Ishikawa (cell line): ENCODE data around the gene PRKD2.

ENCODE experiments used
- CEBPB ChIP-seq: IDR thresholded peaks from 2 replicates; pipeline ENCODE4 v1.6.1; 2012
- CREB1 ChIP-seq: IDR thresholded peaks from 2 replicates; pipeline ENCODE4 v1.6.1; 2012; ENCODE audit warnings: low read depth
- EGR1 ChIP-seq: IDR thresholded peaks from 2 replicates; pipeline ENCODE4 v1.6.1; 2012
- EP300 ChIP-seq: IDR thresholded peaks from 2 replicates; pipeline ENCODE4 v1.6.1; 2012; ENCODE audit warnings: borderline replicate concordance
- FOXM1 ChIP-seq: IDR thresholded peaks from 2 replicates; pipeline ENCODE4 v1.6.1; 2012; ENCODE audit warnings: low read depth, borderline replicate concordance
- NFIC ChIP-seq: IDR thresholded peaks from 2 replicates; pipeline ENCODE4 v1.6.1; 2012
- RAD21 ChIP-seq: IDR thresholded peaks from 2 replicates; pipeline ENCODE4 v1.6.1; 2012; ENCODE audit warnings: low read depth
- TAF1 ChIP-seq: IDR thresholded peaks from 2 replicates; pipeline ENCODE4 v1.6.1; 2012; ENCODE audit warnings: low read depth, mild to moderate bottlenecking
- TCF12 ChIP-seq: IDR thresholded peaks from 2 replicates; pipeline ENCODE4 v1.6.1; 2012; ENCODE audit warnings: low read depth
- TEAD4 ChIP-seq: IDR thresholded peaks from 2 replicates; pipeline ENCODE4 v1.6.1; 2012
- YY1 ChIP-seq: IDR thresholded peaks from 2 replicates; pipeline ENCODE4 v1.6.1; 2012; ENCODE audit warnings: low read depth
- ZBTB7A ChIP-seq: IDR thresholded peaks from 2 replicates; pipeline ENCODE4 v1.6.1; 2012; ENCODE audit warnings: low read depth
- TF ChIP-seq, protein P1 (sequence below): IDR thresholded peaks from 2 replicates; pipeline ENCODE4 v1.6.1; 2012
- TF ChIP-seq, protein P2 (sequence below): IDR thresholded peaks from 2 replicates; pipeline ENCODE4 v1.6.1; 2012
- TF ChIP-seq, protein P3 (sequence below): IDR thresholded peaks from 2 replicates; pipeline ENCODE4 v1.6.1; 2012; ENCODE audit warnings: low read depth, mild to moderate bottlenecking

The PRKD2 gene

DNA sequence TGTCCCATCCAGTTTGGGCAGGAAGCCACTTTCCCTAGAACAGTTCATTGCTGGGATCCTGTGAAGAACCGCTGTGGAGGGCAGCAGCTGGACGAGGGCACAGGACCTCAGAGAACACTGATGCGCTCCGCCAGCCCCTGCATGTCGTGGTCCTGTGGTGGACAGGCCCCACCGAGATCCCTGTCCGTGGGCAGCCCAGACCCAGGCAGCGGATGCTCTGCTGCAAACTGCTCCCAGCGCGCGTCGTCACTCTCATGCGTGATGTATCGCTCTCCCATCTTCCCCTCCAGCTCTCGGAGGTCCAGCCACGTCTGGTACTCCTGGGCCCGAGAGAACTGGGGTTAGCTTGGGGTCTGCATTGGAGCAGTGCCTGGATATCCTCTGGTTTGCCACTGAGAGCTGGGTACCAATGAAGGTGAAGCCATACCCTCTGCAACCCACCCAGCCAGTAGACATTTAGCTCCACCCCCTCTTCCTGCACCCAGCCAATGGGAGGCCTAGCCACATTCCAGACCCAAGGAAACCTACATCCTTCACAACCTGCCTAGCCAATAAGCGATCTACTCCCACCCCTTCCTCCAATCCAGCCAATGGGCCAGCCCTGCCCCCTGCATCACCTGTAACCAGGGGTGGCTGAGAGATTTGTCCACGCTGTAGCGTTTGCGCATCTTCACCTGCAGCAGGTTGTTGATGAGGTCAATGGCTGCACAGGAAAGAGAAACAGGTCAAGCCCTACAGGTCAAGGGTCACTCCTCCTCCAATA, 42.3 kb downstream of the PRKD2 start:
- TF ChIP-seq ZBTB7A, result no peak
- TF ChIP-seq CREB1, result peak; percentile 93

DNA sequence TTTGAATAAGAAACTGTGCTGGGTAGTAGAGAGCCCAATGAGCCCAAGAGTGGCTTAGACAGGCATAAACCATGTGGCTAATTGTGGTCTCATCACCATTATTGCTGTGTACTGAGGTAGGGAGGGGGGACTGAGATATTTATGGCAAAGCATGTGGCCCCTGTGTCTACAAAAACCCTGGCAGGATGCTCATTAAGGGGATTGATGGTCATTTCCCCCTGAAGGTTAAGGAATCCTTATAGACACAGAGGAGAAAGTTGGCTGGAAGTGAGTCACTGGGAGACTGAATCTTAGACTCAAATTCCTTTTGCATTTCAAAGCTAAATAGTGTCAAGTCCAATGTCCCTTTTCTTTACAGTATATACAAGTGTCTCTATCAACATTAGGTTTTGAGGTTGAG, 46.1 kb downstream of the PRKD2 start:
- TF ChIP-seq CEBPB (no peak), FOXM1 (no peak), RAD21 (no peak), ZBTB7A (no peak), EP300 (no peak), TCF12 (no peak), TEAD4 (no peak), YY1 (no peak), TAF1 (no peak), CREB1 (no peak)
- TF ChIP-seq, protein P1, sequence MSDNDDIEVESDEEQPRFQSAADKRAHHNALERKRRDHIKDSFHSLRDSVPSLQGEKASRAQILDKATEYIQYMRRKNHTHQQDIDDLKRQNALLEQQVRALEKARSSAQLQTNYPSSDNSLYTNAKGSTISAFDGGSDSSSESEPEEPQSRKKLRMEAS, result no peak
- TF ChIP-seq, protein P2, sequence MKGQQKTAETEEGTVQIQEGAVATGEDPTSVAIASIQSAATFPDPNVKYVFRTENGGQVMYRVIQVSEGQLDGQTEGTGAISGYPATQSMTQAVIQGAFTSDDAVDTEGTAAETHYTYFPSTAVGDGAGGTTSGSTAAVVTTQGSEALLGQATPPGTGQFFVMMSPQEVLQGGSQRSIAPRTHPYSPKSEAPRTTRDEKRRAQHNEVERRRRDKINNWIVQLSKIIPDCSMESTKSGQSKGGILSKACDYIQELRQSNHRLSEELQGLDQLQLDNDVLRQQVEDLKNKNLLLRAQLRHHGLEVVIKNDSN, result no peak

DNA sequence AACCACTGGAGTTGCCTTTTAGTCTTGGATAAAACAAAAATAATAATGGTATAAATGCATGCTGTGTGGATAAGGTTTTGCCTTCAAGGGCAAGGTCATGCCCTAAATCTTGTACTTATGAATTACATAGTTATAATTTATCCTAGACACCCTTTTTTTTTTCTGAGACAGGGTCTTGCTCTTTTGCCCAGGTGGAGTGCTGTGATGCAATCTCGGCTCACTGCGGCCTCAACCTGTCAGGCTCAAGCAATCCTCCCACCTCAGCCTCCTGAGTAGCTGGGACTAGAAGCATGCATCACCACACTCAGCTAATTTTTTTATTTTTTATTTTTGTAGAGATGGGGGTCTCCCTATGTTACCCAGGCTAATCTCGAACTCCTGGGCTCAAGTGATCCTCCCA, 48.3 kb downstream of the PRKD2 start:
- TF ChIP-seq ZBTB7A, result no peak
- no peak for TF ChIP-seq EGR1
- no peak for TF ChIP-seq YY1
- TF ChIP-seq, protein P3, sequence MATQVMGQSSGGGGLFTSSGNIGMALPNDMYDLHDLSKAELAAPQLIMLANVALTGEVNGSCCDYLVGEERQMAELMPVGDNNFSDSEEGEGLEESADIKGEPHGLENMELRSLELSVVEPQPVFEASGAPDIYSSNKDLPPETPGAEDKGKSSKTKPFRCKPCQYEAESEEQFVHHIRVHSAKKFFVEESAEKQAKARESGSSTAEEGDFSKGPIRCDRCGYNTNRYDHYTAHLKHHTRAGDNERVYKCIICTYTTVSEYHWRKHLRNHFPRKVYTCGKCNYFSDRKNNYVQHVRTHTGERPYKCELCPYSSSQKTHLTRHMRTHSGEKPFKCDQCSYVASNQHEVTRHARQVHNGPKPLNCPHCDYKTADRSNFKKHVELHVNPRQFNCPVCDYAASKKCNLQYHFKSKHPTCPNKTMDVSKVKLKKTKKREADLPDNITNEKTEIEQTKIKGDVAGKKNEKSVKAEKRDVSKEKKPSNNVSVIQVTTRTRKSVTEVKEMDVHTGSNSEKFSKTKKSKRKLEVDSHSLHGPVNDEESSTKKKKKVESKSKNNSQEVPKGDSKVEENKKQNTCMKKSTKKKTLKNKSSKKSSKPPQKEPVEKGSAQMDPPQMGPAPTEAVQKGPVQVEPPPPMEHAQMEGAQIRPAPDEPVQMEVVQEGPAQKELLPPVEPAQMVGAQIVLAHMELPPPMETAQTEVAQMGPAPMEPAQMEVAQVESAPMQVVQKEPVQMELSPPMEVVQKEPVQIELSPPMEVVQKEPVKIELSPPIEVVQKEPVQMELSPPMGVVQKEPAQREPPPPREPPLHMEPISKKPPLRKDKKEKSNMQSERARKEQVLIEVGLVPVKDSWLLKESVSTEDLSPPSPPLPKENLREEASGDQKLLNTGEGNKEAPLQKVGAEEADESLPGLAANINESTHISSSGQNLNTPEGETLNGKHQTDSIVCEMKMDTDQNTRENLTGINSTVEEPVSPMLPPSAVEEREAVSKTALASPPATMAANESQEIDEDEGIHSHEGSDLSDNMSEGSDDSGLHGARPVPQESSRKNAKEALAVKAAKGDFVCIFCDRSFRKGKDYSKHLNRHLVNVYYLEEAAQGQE, result no peak
- no peak for TF ChIP-seq CEBPB
- TF ChIP-seq FOXM1, result no peak
- no peak for TF ChIP-seq EP300
- no peak for TF ChIP-seq NFIC
- no peak for TF ChIP-seq TCF12
- TF ChIP-seq, protein P1, result no peak
- no peak for TF ChIP-seq TEAD4
- no peak for TF ChIP-seq RAD21
- TF ChIP-seq, protein P2, result no peak
- TF ChIP-seq CREB1, result no peak
- no peak for TF ChIP-seq TAF1

DNA sequence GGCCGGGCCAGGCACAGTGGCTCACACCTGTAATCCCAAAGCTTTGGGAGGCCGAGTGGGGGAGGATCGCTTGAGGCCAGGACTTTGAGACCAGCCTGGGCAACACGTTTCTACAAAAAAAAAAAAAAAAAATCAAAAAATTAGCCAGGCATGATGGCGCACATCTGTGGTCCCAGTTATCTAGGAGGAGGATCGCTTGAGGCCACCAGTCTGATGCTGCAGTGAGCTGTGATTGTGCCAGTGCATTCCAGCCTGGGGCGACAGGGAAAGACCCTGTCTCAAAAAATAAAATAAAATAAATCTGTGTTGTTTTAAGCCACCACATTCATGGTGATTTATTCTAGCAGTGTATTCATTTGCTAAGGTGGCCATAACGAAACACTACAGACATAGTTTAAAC, 51.8 kb downstream of the PRKD2 start:
- TF ChIP-seq TCF12, result no peak
- TF ChIP-seq YY1, result no peak
- TF ChIP-seq, protein P1, result no peak
- TF ChIP-seq TEAD4, result no peak
- no peak for TF ChIP-seq TAF1
- no peak for TF ChIP-seq EP300
- TF ChIP-seq FOXM1, result no peak
- TF ChIP-seq EGR1, result no peak
- TF ChIP-seq, protein P2, result no peak
- no peak for TF ChIP-seq RAD21
- TF ChIP-seq CEBPB, result no peak
- no peak for TF ChIP-seq ZBTB7A
- TF ChIP-seq, protein P3, result no peak

DNA sequence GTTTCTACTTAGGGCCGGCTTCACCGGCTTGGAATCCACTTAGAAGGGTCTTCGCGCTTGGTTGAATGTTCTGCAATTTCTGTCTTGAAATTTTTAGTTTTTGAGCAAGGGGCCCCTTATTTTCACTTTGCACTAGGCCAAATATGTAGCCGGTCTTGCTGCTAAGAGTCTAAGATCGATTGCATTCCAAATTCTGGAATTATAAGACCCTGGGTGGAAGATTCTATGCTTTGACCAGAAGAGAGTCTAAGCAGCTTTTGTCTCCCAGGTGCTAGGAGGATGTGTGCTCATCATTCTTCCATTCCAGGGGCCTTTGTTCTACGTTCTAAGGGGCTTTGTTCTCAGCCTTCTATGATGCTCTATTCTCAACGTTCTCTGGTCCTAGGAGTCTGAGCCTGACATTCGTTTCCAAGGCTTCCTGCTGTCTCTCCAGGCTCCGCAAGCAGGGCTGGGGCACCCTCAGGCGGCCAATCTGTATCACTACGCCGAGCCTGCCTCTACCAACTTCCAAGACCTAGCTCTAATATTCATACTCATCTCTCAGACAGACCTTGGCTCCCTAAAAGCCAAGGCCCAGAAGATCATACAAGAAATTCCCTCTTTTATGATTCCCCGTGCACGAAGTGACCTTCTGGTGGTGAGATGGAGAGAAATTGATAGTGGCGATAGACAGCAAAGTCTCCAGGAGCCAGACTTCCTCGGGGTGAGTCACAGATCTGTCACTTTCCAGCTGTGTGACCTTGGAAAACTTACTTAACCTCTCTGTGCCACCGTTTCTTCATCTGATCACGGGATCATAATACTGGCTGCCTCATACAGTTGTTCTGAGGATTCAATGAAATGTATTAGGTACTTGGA, 55.0 kb downstream of the PRKD2 start:
- TF ChIP-seq RAD21 (peak; percentile 97), FOXM1 (no peak), YY1 (no peak), ZBTB7A (no peak), TAF1 (no peak)
